Thyroid gland (tissue), 4 donors: ENCODE measurements around the gene TNFSF9. TPM values are rescaled to one million over a fixed set of nuclear protein-coding genes. Genes with fewer than 3 reads are reported as not detected.

Experiments used
- DNase-seq, 2 donors: peaks; one replicate each; pipeline ENCODE4 v3.0.0-alpha.2; 2019
- H3K27ac ChIP-seq, 3 donors: fragments of 200-600 bp; sonication (generic); 1 replicate in 2 of 3; 2 replicates in 1 of 3; pipeline ENCODE4 v1.5.1; 2016 to 2019; ENCODE audit warnings: mild to moderate bottlenecking in 1 of 3, moderate library complexity in 1 of 3
- H3K27me3 ChIP-seq: fragments of 200-600 bp; sonication (generic); one replicate; pipeline ENCODE4 v1.5.1; 2019
- H3K36me3 ChIP-seq, 2 donors: fragments of 200-600 bp; sonication (generic); one replicate each; pipeline ENCODE4 v1.5.1; 2016 to 2019
- H3K4me1 ChIP-seq, 2 donors: fragments of 200-600 bp; sonication (generic); one replicate each; pipeline ENCODE4 v1.5.1; 2017 to 2019
- H3K4me3 ChIP-seq, 3 donors: fragments of 200-600 bp; sonication (generic); replicated peaks in 1 of 3; 1 replicate in 2 of 3; 2 replicates in 1 of 3; pipeline ENCODE4 v1.5.1; 2016; ENCODE audit warnings: mild to moderate bottlenecking in 1 of 3
- H3K9me3 ChIP-seq: fragments of 200-600 bp; sonication (generic); one replicate; pipeline ENCODE4 v1.5.1; 2017
- CTCF ChIP-seq, 6 experiments: fragments of 200-600 bp in 3 of 6; fragments of 450-650 bp in 3 of 6; sonication (generic) in 3 of 6; IDR thresholded peaks; one replicate each; pipeline ENCODE4 v1.5.1; 2016 to 2019; ENCODE audit warnings: antibody characterized with exemption in 6 of 6, mild to moderate bottlenecking in 2 of 6, inconsistent platforms in 1 of 6, moderate library complexity in 1 of 6
- POLR2A ChIP-seq, 2 donors: fragments of 450-650 bp; IDR thresholded peaks; one replicate each; pipeline ENCODE4 v1.6.1; 2017; ENCODE audit warnings: antibody characterized with exemption in 2 of 2, mild to moderate bottlenecking in 2 of 2, moderate library complexity in 1 of 2
- WGBS, 2 donors: methylation state at CpG; one replicate each; pipeline ENCODE4 v1.1.5; 2017; 5-methylcytosine and 5-hydroxymethylcytosine counted together
- intact Hi-C: fragments of 100-400 bp; cut with DNase I; formaldehyde crosslinking; loops from one replicate; pipeline ENCODE4 v1.15.1; 2023
- total RNA-seq, 4 donors: library from RNA; depleted of rRNA; stranded (reverse); fragments of >200 nt; gene quantifications; one replicate each; pipeline ENCODE4 v1.2.3, GENCODE V29; 2016

TNFSF9 gene
- total RNA-seq, 4 donors from 2014 or later = 0.45 to 0.54 TPM; not detected in 2

DNA sequence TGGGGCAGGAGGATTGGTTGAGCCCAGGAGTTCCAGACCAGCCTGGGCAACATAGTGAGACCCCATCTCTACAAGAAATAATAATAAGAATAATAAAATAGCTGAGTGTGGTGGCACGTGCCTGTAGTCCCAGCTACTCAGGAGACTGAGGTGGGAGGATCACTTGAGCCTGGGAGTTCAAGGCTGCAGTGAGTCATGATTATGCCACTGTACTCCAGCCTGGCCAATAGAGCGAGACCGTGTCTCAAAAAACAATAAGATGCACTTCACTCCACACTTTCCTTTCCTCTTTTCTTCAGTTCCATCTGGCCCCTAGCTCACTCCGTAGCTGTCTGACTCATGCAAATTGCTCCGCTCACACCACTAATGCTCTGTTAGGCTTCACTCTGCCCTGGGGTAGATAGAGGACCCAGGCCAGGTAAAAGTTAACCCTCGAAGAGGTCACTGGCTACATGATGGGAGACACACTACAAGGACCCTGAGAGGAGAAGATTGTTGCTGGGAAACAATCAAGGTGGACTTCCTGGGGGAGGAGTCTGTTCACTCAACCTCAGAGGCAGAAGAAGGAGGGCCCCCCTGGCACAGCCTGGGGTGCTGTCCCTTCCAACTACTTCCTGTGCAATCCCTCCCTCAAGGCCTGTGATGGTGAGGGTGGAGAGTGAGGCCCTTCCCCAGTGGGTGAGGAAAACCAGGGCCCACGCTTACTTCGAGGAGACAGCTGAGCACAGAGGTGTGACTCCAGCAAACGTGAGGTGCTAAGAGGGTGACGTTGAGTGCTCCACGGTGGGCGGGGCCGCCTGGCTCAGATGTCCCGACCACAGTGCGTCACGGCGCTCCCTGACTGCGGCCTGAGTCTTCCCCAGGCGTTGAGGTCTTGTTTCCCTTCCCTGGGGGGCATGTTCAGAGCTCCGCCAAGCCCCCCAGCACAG is 8.8 kb upstream of the TNFSF9 start:
- intact Hi-C loops = no loop called here
- Histone ChIP-seq H3K4me3 (no peak overlapping the region), H3K9me3 (no peaks in the 10 kb centered on the region), H3K27ac (no peak overlapping the region), H3K4me1 (peaks cover 0 to 3% of the 10 kb centered on the region in 2 donors), H3K27me3 (no peaks in the 10 kb centered on the region), H3K36me3 (no peaks in the 10 kb centered on the region)
- no peak for DNase-seq
- 53 to 60% methylated on average over 20 of the region's 20 CpGs for WGBS, 2 donors
- TF ChIP-seq POLR2A (IDR thresholded peaks at IDR 0.05) (no peak), CTCF (IDR thresholded peaks at IDR 0.05) (no peak)

GRCh38 chr19:6522712-6523111 is 8.1 kb upstream of the TNFSF9 start:
- no peak for TF ChIP-seq CTCF (IDR thresholded peaks at IDR 0.05)
- 77 to 87% methylated on average over 6 of the region's 6 CpGs for WGBS, 2 donors
- Histone ChIP-seq H3K27ac (no peak overlapping the region), H3K27me3 (no peaks in the 10 kb centered on the region), H3K4me3 (no peak overlapping the region), H3K36me3 (no peaks in the 10 kb centered on the region), H3K9me3 (no peaks in the 10 kb centered on the region), H3K4me1 (no peaks in the 10 kb centered on the region)
- no peak for DNase-seq
- intact Hi-C loops = no loop called here

DNA sequence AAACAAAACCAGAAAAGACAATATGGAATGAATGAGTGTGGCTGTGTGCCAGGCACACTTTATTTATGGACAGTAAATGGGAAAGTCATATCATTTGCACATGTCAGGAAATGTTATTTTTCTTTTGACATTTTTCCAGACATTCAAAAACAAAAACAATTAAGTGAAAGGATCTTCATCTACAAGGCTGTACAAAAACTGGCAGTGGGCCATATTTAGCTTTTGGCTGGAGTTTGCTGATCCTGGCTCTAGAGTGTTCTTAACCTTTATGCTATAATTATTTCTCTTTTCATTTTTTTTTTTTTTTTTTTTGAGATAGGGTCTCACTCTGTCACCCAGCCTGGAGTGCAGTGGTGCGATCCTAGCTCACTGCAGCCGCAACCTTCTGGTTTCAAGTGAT is 6.5 kb upstream of the TNFSF9 start:
- H3K27ac ChIP-seq = no peak overlapping the region
- no peak for DNase-seq
- H3K4me1 ChIP-seq = no peaks in the 10 kb centered on the region
- no peaks in the 10 kb centered on the region for H3K9me3 ChIP-seq
- H3K4me3 ChIP-seq = no peak overlapping the region
- TF ChIP-seq POLR2A (IDR thresholded peaks at IDR 0.05) (no peak), CTCF (IDR thresholded peaks at IDR 0.05) (no peak)
- H3K36me3 ChIP-seq = no peaks in the 10 kb centered on the region
- H3K27me3 ChIP-seq = no peaks in the 10 kb centered on the region
- 58 to 63% methylated on average over 2 of the region's 2 CpGs for WGBS, 2 donors
- intact Hi-C loops = no loop called here

- Histone ChIP-seq H3K4me1 (peaks cover 5 to 16% of the 10 kb centered on the region in 2 donors), H3K36me3 (no peaks in the 10 kb centered on the region), H3K9me3 (no peaks in the 10 kb centered on the region), H3K27me3 (peaks cover 14% of the 10 kb centered on the region), H3K4me3 (no peak overlapping the region), H3K27ac (no peak overlapping the region)
- intact Hi-C loops = no loop called here
- no peak for DNase-seq
- WGBS, 2 donors = 44 to 48% methylated on average over 17 of the region's 17 CpGs
- TF ChIP-seq POLR2A (IDR thresholded peaks at IDR 0.05) = no peak
- no peak for TF ChIP-seq CTCF (IDR thresholded peaks at IDR 0.05)
Measured at GRCh38 chr19:6527893-6528543, 2.8 kb upstream of the TNFSF9 start.
